Stimulated activated CD8-positive, alpha-beta memory T cell treated with anti-CD3 and anti-CD28 coated beads, Interleukin-7, amount 100 ng/mL, for 1 hour (primary cell): ENCODE data around the gene SYNPR.
"Not testable (repeated sequence)": the region's sequence is repeated elsewhere in the genome, so short reads cannot be mapped to it uniquely, and the experiment has no call there.

ENCODE experiments used
- DNase-seq, 2 donors: peaks; one replicate each; pipeline ENCODE4 v3.0.0-alpha.2; 2020; ENCODE audit warnings: low read depth in 2 of 2

Gene SYNPR

DNA sequence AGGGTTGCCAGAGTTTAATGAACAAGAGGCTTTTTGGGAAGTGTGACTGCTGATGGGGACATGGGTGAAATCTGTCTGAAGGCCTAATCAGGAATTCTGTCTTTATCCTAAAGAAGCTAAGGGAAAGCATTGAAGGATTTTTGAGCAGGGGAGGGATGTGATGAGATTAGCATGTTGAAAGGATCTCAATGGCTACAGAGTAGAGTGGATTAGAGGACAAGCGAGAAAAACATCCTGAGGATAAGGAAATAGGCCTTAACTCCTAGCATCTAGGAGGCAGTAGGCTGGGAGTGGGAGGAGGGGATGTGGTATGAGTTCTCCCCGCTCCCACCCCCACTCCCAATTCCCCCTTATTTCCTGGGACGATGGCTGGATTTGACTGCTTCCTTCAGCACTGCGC, 339.3 kb downstream of the SYNPR start:
- DNase-seq, result no peak

DNA sequence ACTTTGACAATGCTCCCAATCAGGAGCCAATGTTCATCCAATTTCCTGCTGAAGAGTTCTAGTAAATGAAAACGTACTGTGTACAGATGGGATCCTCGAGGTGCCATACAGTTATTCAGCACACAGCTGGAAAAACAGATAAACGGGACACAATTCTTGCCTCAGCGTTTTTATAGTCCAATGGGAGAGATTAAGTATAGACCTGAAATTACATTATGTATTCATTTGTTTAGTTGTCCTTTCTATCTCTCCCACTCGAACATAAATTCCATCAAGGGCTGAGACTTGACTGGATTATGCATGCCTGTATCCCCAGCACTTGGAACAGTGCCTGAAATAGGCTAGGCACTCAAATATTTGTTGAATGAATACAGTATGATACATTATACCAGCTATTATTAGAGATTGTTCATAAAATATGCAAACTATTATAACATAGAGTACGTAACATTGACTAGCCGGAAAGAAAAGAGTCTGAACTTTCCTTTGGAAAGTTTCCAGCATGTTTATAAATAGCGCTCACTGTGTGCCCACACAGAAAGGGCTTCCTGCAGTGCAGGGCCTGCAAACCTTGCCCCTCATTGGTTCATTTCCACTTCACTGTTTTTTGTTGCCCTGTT, 346.9 kb downstream of the SYNPR start:
- no peak for DNase-seq

DNA sequence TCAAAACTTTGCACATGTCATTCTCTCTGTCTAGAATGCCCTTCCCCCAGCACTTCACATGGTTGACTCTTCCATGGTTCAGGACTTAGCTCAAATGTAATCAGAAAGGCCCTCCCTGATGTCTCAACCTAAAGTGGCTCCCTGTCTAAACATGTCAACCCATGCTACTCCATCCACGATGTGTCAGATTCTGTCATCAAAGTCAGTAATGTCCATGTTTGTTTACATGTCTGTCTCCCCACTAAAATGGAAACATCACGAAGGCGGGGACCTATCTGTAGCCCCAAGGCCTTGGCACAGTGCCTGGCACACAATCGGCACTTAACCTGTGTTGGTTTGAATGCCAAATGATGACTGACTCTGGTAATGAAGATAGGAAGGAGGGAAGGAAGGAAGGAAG, 353.6 kb downstream of the SYNPR start:
- DNase-seq, result no peak

DNA sequence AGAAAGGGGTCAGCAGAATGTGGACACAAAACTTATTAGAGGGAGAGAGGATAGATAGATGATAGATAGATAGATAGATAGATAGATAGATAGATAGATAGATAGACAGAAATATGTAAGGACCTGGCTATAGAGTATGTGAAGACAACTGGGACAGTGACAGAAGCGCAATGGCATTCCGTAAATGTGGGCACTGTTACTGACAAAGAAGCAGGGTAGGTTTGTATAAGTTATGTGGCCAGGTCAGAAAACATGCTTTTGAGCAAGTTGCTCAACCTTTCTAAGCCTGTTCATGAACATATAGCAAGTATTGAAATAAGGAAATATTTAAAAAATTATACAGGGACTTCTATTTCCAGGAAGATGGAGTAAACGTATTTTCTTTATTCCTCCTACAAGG, 357.1 kb downstream of the SYNPR start:
- DNase-seq, result no peak

DNA sequence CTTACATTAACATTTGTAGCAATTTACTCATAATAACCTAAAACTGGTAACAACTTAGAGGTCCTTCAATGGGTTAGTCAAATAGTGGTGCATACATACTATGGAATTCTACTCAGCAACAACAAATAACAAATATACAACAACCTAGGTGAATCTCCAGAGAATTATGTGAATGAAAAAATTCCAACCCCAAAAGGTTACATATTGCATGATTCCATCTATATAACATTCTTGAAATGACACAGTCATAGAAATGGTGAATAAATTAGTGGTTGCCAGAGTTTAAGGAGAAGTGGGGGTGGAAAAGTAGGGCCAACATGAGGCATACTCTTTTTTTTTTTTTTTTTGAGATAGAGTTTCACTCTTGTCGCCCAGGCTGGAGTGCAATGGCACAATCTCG, 361.7 kb downstream of the SYNPR start:
- no peak for DNase-seq

DNA sequence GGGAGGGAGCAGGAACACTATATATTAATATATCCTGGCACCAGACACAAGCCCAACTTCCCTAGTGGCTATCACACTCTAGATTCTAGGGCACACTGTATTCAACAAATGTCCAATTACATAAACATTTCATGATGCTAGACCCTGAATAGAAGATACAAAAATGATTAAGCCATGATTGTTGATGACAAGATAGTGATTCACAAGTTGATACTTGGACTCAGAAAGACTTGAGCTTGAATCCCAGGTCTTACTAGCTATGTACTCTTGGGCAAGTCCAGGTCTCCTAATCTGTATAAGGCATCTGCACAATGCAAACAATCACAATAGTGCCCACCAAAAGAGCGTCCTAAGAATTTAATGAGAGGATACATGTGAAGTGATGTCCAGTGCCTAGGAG, 364.4 kb downstream of the SYNPR start:
- DNase-seq, result no peak

DNA sequence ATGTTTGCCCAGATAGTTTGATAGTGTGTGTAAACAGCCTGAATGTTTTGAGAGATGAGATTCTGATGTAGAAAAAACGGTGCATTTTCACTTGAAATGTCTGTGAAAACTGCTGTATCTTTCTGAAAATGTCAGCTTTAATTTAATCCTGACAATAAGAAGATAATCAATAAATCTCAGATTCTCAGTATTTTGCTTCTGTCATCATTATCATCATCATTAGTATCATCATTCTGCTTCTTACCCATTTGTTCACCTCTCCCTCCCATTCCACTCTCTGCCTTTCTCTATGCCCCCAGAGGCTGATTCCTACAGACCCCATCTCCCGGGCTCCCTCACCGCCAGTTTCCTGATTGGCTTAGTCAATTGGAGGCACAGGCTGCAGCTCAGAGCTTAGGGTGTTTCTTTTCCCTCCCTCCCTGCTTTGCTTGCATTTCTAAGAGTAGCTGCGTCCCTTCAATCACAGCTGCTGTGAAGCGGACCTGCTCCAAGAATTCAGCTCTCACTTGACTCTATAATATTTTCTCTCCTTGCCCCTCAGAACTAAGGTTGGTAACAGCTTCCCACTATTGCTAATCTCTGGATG, 366.2 kb downstream of the SYNPR start:
- no peak for DNase-seq

DNA sequence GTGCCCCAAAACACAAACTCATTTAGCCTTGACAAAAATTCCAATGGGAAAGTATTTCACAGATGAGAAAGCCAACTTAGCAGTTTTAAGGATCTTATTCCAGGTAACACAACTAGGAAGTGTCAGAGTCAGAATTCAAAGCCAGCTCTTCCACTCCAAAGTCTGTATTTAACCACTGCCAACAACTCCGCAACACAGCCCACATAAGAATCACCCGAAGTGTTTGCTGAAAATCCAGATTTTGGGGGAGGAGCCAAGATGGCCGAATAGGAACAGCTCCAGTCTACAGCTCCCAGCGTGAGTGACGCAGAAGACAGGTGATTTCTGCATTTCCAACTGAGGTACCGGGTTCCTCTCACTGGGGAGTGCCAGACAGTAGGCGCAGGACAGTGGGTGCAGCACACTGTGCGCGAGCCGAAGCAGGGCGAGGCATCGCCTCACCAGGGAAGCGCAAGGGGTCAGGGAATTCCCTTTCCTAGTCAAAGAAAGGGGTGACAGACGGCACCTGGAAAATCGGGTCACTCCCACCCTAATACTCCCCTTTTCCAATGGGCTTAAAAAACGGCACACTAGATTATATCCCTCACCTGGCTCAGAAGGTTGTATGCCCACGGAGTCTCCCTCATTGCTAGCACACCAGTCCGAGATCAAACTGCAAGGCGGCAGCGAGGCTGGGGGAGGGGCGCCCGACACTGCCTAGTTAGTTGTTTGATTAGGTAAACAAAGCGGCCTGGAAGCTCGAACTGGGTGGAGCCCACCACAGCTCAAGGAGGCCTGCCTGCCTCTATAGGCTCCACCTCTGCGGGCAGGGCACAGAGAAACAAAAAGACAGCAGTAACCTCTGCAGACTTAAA, 367.0 kb downstream of the SYNPR start:
- DNase-seq, result not testable (repeated sequence)

DNA sequence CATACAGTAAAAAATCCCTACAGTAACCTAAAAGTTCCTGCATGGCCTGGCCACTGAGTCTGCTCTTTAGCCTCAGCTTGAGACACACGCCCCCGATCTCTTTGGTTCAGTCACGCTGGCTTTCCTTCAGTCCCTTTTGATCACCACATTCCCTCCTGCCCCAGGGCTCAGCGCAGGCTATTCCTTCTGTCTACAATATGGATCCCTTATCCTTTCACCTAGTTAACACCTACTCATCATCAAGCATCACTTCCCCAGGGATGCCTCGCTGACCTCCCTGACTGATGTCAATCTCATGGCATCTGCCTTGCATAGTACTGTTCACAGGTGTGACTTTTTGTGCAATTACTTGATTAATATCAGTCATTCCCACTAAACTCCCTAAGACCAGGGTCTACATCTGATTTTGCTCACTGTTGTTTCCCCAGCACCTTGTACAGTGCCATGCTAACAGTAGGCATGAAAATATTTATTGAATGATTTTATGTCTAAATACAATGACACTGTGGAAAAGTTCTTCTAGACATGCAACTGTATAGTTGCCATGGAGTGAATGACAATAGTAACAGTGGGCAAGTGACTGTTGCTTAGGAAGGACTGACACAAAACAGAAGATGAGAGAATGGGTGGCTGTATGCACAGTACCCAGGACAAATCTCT, 374.1 kb downstream of the SYNPR start, which contains the start of gene SNTN:
Gene SNTN (plus strand): TSS at position 610 of the 660 bp plus-strand sequence. CDS start 13 bp downstream, at position 623.
- DNase-seq, result no peak

DNA sequence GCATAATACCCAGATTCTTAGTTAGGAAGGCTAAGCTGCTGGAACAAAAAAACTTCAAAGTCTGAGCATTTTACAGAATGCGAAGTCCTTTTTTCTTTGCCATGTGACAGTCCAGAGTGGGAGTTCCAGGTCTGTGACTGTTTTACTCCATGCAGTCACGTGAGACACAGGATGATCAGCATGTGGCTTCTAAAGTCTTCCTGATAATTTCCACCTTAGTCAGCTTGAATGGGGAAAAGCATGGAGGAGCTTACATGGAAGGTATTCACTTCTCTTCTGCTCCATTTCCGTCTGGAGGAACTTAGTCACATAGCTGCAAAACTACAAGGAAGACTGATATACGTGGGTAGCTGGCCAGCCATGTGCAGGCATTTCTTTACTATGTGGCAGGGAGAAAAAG, 376.1 kb downstream of the SYNPR start:
- no peak for DNase-seq

DNA sequence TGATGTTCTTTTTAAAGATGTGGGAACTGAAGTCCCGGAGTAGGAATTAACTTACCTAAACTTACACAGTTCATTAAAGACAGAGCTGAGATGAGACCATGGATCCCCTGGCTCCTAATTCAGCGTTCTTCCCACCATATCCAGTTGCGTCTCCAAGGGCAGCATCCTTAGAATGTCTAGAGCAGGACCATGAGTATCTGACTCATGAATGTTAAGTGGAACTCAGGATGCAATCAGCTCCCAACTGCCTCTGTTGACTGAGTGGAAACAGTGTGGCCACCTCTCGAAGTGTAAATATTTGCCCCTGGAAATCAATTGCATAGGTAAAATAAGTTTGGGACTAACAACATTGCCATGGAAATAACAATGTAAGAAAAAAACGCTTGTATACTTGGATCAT, 376.8 kb downstream of the SYNPR start:
- DNase-seq, result no peak

DNA sequence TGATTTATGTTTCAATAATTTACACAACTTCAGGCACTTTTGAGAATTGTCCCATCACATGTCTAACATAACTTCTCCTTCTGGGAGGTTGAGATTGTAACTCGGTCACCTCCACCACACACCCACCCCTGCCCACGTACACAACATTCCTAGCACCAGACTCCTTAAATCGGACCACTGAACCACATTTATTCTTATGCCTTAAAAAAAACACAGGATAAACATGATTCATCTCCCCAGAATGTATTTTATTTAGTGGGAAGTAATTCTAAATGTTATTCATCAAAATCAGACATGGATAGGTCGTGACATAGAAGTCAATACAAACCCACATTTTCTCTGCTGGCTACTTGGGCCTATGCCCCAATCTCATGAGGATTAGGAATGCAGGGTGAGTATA, 377.4 kb downstream of the SYNPR start:
- DNase-seq, result no peak

DNA sequence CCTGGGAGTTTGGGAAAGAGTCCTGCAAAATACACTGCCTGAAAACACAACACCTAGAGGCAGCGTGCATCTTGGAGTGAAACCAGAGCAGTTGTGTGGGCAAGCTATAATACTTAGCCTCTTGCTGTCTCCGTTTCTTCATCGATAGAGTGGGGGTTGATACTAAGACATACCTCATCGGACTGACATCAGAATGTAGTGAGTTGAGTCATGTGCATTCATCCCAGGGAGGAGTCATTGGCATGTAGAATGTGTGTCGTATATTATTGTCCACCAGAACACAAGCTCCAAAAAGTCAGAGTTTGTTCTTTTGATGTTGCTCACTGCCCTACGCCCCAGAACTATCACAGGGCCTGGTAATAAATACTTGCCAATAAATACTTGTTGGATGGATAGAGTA, 378.7 kb downstream of the SYNPR start:
- no peak for DNase-seq

DNA sequence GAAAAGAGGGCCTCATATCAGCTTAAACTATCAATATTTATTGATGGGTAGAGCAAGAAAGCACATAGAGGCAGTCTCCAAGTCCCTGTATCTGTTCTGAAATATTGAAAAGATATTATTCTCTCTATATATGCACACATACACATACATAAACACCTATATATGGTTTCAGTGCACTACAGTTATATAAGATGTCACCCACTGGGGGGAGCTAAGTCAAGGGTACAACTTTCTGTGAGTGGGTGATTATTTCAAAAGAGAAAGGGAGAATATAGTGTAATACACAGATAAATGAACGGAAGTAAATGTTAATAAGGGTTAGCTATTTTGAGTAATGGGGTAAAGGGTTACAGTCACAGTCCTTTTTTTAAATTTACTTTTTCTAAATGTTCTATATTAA, 383.1 kb downstream of the SYNPR start:
- no peak for DNase-seq

DNA sequence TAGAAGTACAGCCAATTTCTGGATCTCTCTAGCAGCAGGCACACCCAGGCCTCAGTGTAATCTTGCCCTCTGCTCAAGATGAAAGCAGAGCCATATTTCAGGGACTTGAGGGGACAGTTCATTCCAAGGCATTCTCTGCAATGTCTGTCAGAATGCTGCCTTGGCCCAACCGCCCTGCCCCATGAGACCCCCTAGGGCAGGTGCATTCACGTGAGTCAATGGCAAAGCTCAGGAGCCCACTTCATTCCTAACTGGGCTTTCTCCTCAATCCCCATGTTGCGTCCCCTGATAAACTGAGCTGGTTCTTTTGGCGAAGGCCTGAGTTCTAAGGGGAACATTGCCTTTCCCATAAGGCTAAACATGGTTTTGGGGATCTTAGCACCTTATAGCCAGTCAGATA, 383.9 kb downstream of the SYNPR start:
- DNase-seq, result no peak

DNA sequence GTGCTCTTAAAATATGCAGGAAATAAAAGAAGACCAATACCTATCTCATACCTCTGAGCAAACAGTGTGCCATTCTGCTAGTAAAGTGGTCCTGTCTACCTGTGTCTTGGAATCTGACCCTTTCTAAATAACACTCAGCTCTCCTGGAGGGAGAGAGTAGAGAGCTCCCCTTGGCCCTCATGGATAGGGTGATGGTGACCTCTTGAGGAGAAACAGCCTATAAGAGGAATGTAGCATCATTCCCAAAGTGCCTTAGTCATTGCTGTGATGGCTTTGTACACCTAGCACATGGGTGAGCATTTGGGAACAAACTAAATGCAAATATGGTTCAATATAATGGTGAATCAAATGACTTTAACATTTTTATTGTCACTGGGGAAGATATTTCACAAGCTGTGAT, 384.4 kb downstream of the SYNPR start:
- DNase-seq, result no peak
